Measurements from ENCODE around the gene TFCP2L1.

Gene TFCP2L1

DNA sequence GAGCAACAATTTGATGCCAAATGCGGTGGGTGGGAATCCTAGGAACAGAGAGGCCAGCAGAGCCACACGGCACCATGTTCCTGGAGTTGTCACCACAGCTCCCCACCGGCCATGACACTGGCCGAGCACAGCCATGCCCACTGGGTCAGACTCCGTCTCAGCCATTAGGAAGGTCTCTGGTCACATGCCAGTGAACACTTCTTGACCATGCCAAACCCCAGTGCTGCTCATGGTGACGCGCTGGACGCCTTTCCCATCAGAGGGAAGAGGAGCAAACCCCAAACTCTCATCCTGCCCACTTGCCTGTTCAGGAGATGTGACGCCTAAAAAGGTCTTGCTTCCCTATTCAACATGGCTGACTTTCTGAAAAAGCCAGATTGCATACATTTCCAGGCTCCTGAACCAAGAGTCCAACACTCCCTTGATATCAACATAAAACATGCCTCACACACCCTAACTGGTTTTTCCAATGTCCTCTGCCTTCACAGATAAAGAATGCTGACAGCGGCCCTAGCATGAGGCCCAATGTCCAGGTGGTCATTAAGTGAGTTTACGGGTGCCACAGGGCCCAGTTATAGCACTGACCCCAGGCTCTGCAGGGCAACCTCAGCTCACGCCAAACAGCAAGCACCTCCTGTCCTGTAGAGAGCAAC, 31.9 kb downstream of the TFCP2L1 start:
- Histone ChIP-seq H3K27ac (no peak overlapping the region), H3K27me3 (peaks cover 0 to 5% of the 10 kb centered on the region in 2 donors), H3K36me3 (peaks cover 0 to 5% (median 0%) of the 10 kb centered on the region in 3 donors), H3K4me3 (no peak overlapping the region), H3K4me1 (no peaks in the 10 kb centered on the region), H3K9me3 (no peaks in the 10 kb centered on the region)
- TF ChIP-seq CTCF (IDR thresholded peaks at IDR 0.05), result no peak
- DNase-seq, result no peak
- intact Hi-C loops (cut with DNase I; ENCODE audit: low total_unique reads), result no loop called here

GRCh38 chr2:121251497-121251896, 33.5 kb downstream of the TFCP2L1 start:
- Histone ChIP-seq H3K27me3 (peaks cover 0 to 5% of the 10 kb centered on the region in 2 donors), H3K4me1 (no peaks in the 10 kb centered on the region), H3K9me3 (no peaks in the 10 kb centered on the region), H3K4me3 (no peak overlapping the region), H3K36me3 (peaks cover 0 to 9% (median 0%) of the 10 kb centered on the region in 3 donors), H3K27ac (no peak overlapping the region)
- TF ChIP-seq CTCF (IDR thresholded peaks at IDR 0.05), result no peak
- intact Hi-C loops (cut with DNase I; ENCODE audit: low total_unique reads), result no loop called here
- DNase-seq, result no peak

DNA sequence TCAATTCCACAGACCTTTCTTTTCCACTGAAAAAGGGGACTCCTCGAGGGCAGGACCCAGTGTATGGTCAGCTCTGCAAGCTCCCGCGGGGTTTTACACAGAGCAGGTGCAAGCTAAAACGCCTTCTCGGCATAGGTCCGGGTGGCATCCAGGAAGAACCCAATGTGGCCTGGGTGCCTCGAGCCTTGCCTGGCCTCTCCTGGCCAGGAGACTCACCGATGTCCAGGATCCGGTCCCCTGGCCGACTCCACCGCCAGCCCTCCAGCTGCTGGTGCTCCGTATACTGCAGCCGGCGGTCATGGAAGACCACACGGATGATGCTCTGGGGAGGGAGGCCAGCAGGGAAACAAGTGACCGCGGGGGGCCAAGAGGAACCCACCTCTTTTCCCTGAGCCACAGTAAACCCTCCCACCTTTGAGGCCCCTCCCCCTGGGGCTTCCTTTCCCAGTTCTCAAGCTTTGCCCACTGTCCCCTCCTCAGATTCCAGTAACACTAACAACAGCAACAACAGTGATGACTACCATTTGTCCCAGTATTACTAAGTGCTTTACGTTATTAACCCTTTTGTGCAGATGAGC, 36.1 kb downstream of the TFCP2L1 start:
- no peaks in the 10 kb centered on the region for H3K27me3 ChIP-seq
- no peak overlapping the region for H3K27ac ChIP-seq
- TF ChIP-seq CTCF (IDR thresholded peaks at IDR 0.05), result no peak
- no peaks in the 10 kb centered on the region for H3K4me1 ChIP-seq
- intact Hi-C loops (cut with DNase I; ENCODE audit: low total_unique reads), result no loop called here
- H3K36me3 ChIP-seq, result peaks cover 0 to 20% (median 0%) of the 10 kb centered on the region in 3 donors
- H3K4me3 ChIP-seq, result no peak overlapping the region
- DNase-seq, result peak in 1 of 2 donors; percentile 39
- no peaks in the 10 kb centered on the region for H3K9me3 ChIP-seq

- TF ChIP-seq CTCF (IDR thresholded peaks at IDR 0.05), result no peak
- Histone ChIP-seq H3K36me3 (peaks cover 0 to 24% (median 0%) of the 10 kb centered on the region in 3 donors), H3K4me3 (no peak overlapping the region), H3K27ac (no peak overlapping the region), H3K9me3 (no peaks in the 10 kb centered on the region), H3K27me3 (peaks cover 0 to 4% of the 10 kb centered on the region in 2 donors), H3K4me1 (no peaks in the 10 kb centered on the region)
- intact Hi-C loops (cut with DNase I; ENCODE audit: low total_unique reads), result no loop called here
- peak in 1 of 2 donors; percentile 51 for DNase-seq
Observed at GRCh38 chr2:121247971-121248370, 37.0 kb downstream of the TFCP2L1 start.

DNA sequence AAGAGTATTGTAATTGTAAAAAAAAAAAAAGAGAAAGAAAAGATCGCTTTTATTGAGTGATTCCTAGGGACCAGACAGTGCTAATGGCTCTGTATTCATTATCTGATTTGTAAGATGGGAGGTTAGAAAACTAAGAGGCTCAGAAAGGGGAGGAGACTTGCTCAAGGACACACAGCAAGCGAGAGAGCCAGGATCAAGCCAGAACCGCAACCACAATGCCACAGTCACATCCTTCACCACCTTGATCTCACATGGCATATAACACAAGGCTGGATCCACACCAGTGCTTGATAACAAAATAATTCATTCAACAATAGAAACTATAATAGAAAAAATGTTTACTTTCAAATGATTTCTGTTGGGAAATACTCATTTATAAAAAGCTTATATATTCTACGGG, 37.5 kb downstream of the TFCP2L1 start:
- no peak for TF ChIP-seq CTCF (IDR thresholded peaks at IDR 0.05)
- Histone ChIP-seq H3K4me3 (no peak overlapping the region), H3K4me1 (no peaks in the 10 kb centered on the region), H3K36me3 (peaks cover 0 to 27% (median 0%) of the 10 kb centered on the region in 3 donors), H3K27me3 (peaks cover 0 to 6% of the 10 kb centered on the region in 2 donors), H3K9me3 (no peaks in the 10 kb centered on the region), H3K27ac (no peak overlapping the region)
- DNase-seq, result no peak
- intact Hi-C loops (cut with DNase I; ENCODE audit: low total_unique reads), result no loop called here

Data from tibial artery (tissue), 4 donors.